Glutamatergic neuron (in vitro differentiated cells): ENCODE data around the gene PCDHA2. TPM values are rescaled to one million over a fixed set of nuclear protein-coding genes. Genes with fewer than 3 reads are reported as not detected.
"Not testable (repeated sequence)": the region's sequence is repeated elsewhere in the genome, so short reads cannot be mapped to it uniquely, and the experiment has no call there.

Experiments
- DNase-seq: peaks from one replicate; pipeline ENCODE4 v3.0.0; 2022
- H3K27ac Mint-ChIP-seq: one replicate; pipeline ENCODE4 v1.8.0; 2020; ENCODE audit warnings: mild to moderate bottlenecking, mixed read lengths, inconsistent platforms; ENCODE audit not compliant: unreplicated experiment
- H3K27me3 Mint-ChIP-seq: one replicate; pipeline ENCODE4 v1.8.0; 2020; ENCODE audit warnings: mild to moderate bottlenecking, moderate library complexity, mixed read lengths, inconsistent platforms; ENCODE audit not compliant: unreplicated experiment
- H3K36me3 Mint-ChIP-seq: one replicate; pipeline ENCODE4 v1.8.0; 2020; ENCODE audit warnings: mild to moderate bottlenecking, mixed read lengths, inconsistent platforms; ENCODE audit not compliant: unreplicated experiment
- H3K4me1 Mint-ChIP-seq: one replicate; pipeline ENCODE4 v1.8.0; 2020; ENCODE audit warnings: mild to moderate bottlenecking, low read depth, mixed read lengths, inconsistent platforms; ENCODE audit not compliant: unreplicated experiment
- H3K4me3 Mint-ChIP-seq: one replicate; pipeline ENCODE4 v1.8.0; 2020; ENCODE audit warnings: mild to moderate bottlenecking, mixed read lengths, inconsistent platforms; ENCODE audit not compliant: unreplicated experiment
- H3K9me3 Mint-ChIP-seq: one replicate; pipeline ENCODE4 v1.8.0; 2020; ENCODE audit warnings: mild to moderate bottlenecking, moderate library complexity, mixed read lengths, inconsistent platforms; ENCODE audit not compliant: unreplicated experiment
- CTCF ChIP-seq: fragments of 200-600 bp; sonication (generic); IDR thresholded peaks from one replicate; pipeline ENCODE4 v1.5.0; 2021; ENCODE audit not compliant: partially characterized antibody, unreplicated experiment
- total RNA-seq: library from RNA; stranded (reverse); fragmentation: NEBNext Ultra II Directional; extraction: Animal tissue kit (Norgen Biotek cat#: 25700); gene quantifications from one replicate; pipeline ENCODE4 v1.2.1, GENCODE V29; 2021; ENCODE audit not compliant: unreplicated experiment

The PCDHA2 gene
- total RNA-seq, 1 donor from 2014 or later, result 20.9 TPM

- H3K27ac Mint-ChIP-seq, result no peak overlapping the region
- H3K4me3 Mint-ChIP-seq, result no peak overlapping the region
- H3K9me3 Mint-ChIP-seq, result peaks cover 18% of the 10 kb centered on the region
- no peak for TF ChIP-seq CTCF
- peaks cover 6% of the 10 kb centered on the region for H3K27me3 Mint-ChIP-seq
- peaks cover 3% of the 10 kb centered on the region for H3K4me1 Mint-ChIP-seq
- no peak for DNase-seq
- H3K36me3 Mint-ChIP-seq, result peaks cover 28% of the 10 kb centered on the region
Observed at GRCh38 chr5:140823475-140823874, 28.8 kb downstream of the PCDHA2 start.

- Mint-ChIP-seq H3K27me3 (peaks cover 9% of the 10 kb centered on the region), H3K27ac (peak within 1 kb of the TSS; percentile 99), H3K4me3 (peak within 1 kb of the TSS; percentile 97), H3K9me3 (peaks cover 28% of the 10 kb centered on the region), H3K36me3 (peaks cover 49% of the 10 kb centered on the region), H3K4me1 (peaks cover 8% of the 10 kb centered on the region)
- TF ChIP-seq CTCF, result peak; percentile 35
- no peak for DNase-seq
Observed at GRCh38 chr5:140827704-140828361, 33.2 kb downstream of the PCDHA2 start, which contains the start of gene PCDHA6. Gene PCDHA6, plus strand, starts transcription at chr5:140827960. Its CDS starts 132 bp downstream, at chr5:140828092.

- Mint-ChIP-seq H3K4me3 (peak overlapping the region; percentile 97), H3K36me3 (peaks cover 51% of the 10 kb centered on the region), H3K27ac (peak overlapping the region; percentile 99), H3K4me1 (peaks cover 8% of the 10 kb centered on the region), H3K27me3 (peaks cover 9% of the 10 kb centered on the region), H3K9me3 (peaks cover 31% of the 10 kb centered on the region)
- TF ChIP-seq CTCF, result peak; percentile 5
- DNase-seq, result peak; percentile 43
Observed at GRCh38 chr5:140828362-140828737, 33.7 kb downstream of the PCDHA2 start.

- not testable (repeated sequence) for H3K4me3 Mint-ChIP-seq, DNase-seq, H3K4me1 Mint-ChIP-seq, H3K27ac Mint-ChIP-seq
- Mint-ChIP-seq H3K9me3 (peaks cover 35% of the 10 kb centered on the region), H3K36me3 (peaks cover 55% of the 10 kb centered on the region), H3K27me3 (peaks cover 13% of the 10 kb centered on the region)
Observed at GRCh38 chr5:140829511-140830501, 35.2 kb downstream of the PCDHA2 start.

GRCh38 chr5:140833993-140834392 is 39.3 kb downstream of the PCDHA2 start, which contains the start of gene PCDHA7:
Gene PCDHA7, plus strand, starts transcription at chr5:140834269. Its CDS starts 115 bp downstream, at chr5:140834384.
- peaks cover 22% of the 10 kb centered on the region for H3K9me3 Mint-ChIP-seq
- no peak for TF ChIP-seq CTCF
- H3K36me3 Mint-ChIP-seq, result peaks cover 56% of the 10 kb centered on the region
- no peak for DNase-seq
- H3K27me3 Mint-ChIP-seq, result peaks cover 5% of the 10 kb centered on the region
- H3K27ac Mint-ChIP-seq, result peak within 1 kb of the TSS; percentile 92
- peak within 1 kb of the TSS; percentile 88 for H3K4me3 Mint-ChIP-seq
- H3K4me1 Mint-ChIP-seq, result peaks cover 2% of the 10 kb centered on the region

- H3K36me3 Mint-ChIP-seq, result peaks cover 51% of the 10 kb centered on the region
- H3K27me3 Mint-ChIP-seq, H3K4me1 Mint-ChIP-seq, DNase-seq: not testable (repeated sequence)
- H3K9me3 Mint-ChIP-seq, result peaks cover 22% of the 10 kb centered on the region
- H3K4me3 Mint-ChIP-seq, result peak overlapping the region; percentile 88
- peak overlapping the region; percentile 92 for H3K27ac Mint-ChIP-seq
Observed at GRCh38 chr5:140834439-140835008, 39.9 kb downstream of the PCDHA2 start.
